Liver (tissue), 3 donors: ENCODE results near the gene SRSF10.

ENCODE experiments used
- CTCF ChIP-seq: fragments of 150-350 bp; IDR thresholded peaks from 2 replicates; pipeline ENCODE4 v1.5.1; 2017; ENCODE audit warnings: improper control_type of control experiment, low read depth, low read length; ENCODE audit not compliant: missing input control
- EGR1 ChIP-seq, 2 donors: IDR thresholded peaks; 2 replicates each; pipeline ENCODE4 v1.6.1; 2016 to 2018; ENCODE audit warnings: antibody characterized with exemption in 2 of 2, low read depth in 2 of 2
- FOXA2 ChIP-seq: IDR thresholded peaks from 2 replicates; pipeline ENCODE4 v1.6.1; 2016; ENCODE audit warnings: antibody characterized with exemption
- NR2F2 ChIP-seq: IDR thresholded peaks from 2 replicates; pipeline ENCODE4 v1.6.1; 2016; ENCODE audit warnings: antibody characterized with exemption
- RAD21 ChIP-seq, 2 donors: IDR thresholded peaks; 2 replicates each; pipeline ENCODE4 v1.6.1; 2016; ENCODE audit warnings: antibody characterized with exemption in 2 of 2, mild to moderate bottlenecking in 2 of 2
- TAF1 ChIP-seq: conservative IDR thresholded peaks from 2 replicates; pipeline ENCODE4 v1.6.1; 2016; ENCODE audit warnings: antibody characterized with exemption, mild to moderate bottlenecking
- YY1 ChIP-seq: IDR thresholded peaks from 2 replicates; pipeline ENCODE4 v1.6.1; 2016; ENCODE audit warnings: antibody characterized with exemption, mild to moderate bottlenecking
- TF ChIP-seq, protein P1 (sequence below): IDR thresholded peaks from 2 replicates; pipeline ENCODE4 v1.6.1; 2016; ENCODE audit warnings: antibody characterized with exemption
- donor health status: healthy.
- donor health status: healthy.

GRCh38 chr1:23989263-23989662 is 9.1 kb upstream of the SRSF10 start:
- TF ChIP-seq NR2F2, result no peak
- no peak for TF ChIP-seq CTCF
- TF ChIP-seq TAF1, result no peak
- no peak for TF ChIP-seq YY1
- no peak for TF ChIP-seq RAD21 (IDR thresholded peaks at IDR 0.05)
- TF ChIP-seq EGR1 (IDR thresholded peaks at IDR 0.05; ENCODE audit: low read depth in 2 of 2), result no peak
- TF ChIP-seq, protein P1, sequence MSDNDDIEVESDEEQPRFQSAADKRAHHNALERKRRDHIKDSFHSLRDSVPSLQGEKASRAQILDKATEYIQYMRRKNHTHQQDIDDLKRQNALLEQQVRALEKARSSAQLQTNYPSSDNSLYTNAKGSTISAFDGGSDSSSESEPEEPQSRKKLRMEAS, result no peak
- TF ChIP-seq FOXA2, result no peak
